ENCODE measurements around the gene SEPTIN1. TPM values are rescaled to one million over a fixed set of nuclear protein-coding genes. Genes with fewer than 3 reads are reported as not detected.

Gene SEPTIN1
- total and polyA plus RNA-seq, 2 of the 4 experiments (the other 2 are of a cell fraction): 0.24 TPM; not detected in 1

GRCh38 chr16:30361180-30361579 is 21.2 kb downstream of the SEPTIN1 start:
- H3K36me3 ChIP-seq (ENCODE audit: control insufficient read depth, insufficient read depth, low read length): peaks cover 49% of the 10 kb centered on the region
- in situ Hi-C loops (cut with MboI; ENCODE audit: low sequenced_read_pairs): no loop called here
- no peak overlapping the region for H2AK9ac ChIP-seq (replicated peaks; ENCODE audit: low read depth, low read length, poor library complexity)
- BruUV-seq (replicated peaks): no TSS peak
- no peak overlapping the region for H4K5ac ChIP-seq (ENCODE audit: low read depth, low read length)
- H3K79me1 ChIP-seq (ENCODE audit: low read depth in 1 of 2, low read length in 2 of 2): peaks cover 18 to 52% of the 10 kb centered on the region in 2 experiments
- H2BK20ac ChIP-seq (ENCODE audit: low read depth, low read length): no peak overlapping the region
- no peak overlapping the region for H2AK5ac ChIP-seq (ENCODE audit: low read depth, low read length)
- TF ChIP-seq MAFK (IDR thresholded peaks at IDR 0.05; ENCODE audit: low read depth, low read length) (no peak), RCOR1 (IDR thresholded peaks at IDR 0.05; ENCODE audit: insufficient replicate concordance, low read length) (no peak), CHD1 (IDR thresholded peaks at IDR 0.05; ENCODE audit: low read depth, low read length) (no peak), CEBPB (IDR thresholded peaks at IDR 0.05; ENCODE audit: low read depth, low read length) (no peak), RFX5 (IDR thresholded peaks at IDR 0.05; ENCODE audit: low read depth, low read length) (no peak), RAD21 (IDR thresholded peaks at IDR 0.05; ENCODE audit: low read length) (no peak), ELK1 (IDR thresholded peaks at IDR 0.05; ENCODE audit: borderline replicate concordance, low read depth, low read length) (no peak)
- TF ChIP-seq, protein P1, sequence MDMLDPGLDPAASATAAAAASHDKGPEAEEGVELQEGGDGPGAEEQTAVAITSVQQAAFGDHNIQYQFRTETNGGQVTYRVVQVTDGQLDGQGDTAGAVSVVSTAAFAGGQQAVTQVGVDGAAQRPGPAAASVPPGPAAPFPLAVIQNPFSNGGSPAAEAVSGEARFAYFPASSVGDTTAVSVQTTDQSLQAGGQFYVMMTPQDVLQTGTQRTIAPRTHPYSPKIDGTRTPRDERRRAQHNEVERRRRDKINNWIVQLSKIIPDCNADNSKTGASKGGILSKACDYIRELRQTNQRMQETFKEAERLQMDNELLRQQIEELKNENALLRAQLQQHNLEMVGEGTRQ (IDR thresholded peaks at IDR 0.05; ENCODE audit: low read depth, low read length): no peak
- H4K20me1 ChIP-seq (ENCODE audit: insufficient read depth, low read length): peaks cover 21% of the 10 kb centered on the region
- H3K14ac ChIP-seq (replicated peaks; ENCODE audit: low read depth, low read length): no peak overlapping the region
- peaks cover 5% of the 10 kb centered on the region; the same call in 1 of the 2 replicates for H3K9me1 ChIP-seq (ENCODE audit: insufficient read depth, low read length)
- H3K4ac ChIP-seq (ENCODE audit: low read depth, low read length): no peak overlapping the region
- H3K4me1 ChIP-seq (ENCODE audit: control insufficient read depth, insufficient read depth, low read length): peaks cover under 1% of the 10 kb centered on the region; the same call in 1 of the 2 replicates
- CTCF ChIA-PET: no interaction called here
- H2AFZ ChIP-seq (replicated peaks; ENCODE audit: low read length, poor library complexity): no peak overlapping the region
- no peak overlapping the region for H3K56ac ChIP-seq (ENCODE audit: extremely low read depth, insufficient read depth, low read length)
- no peak overlapping the region for H2BK15ac ChIP-seq (ENCODE audit: low read depth, low read length)
- H3K4me2 ChIP-seq (ENCODE audit: low read depth, low read length): no peak overlapping the region
- 100% methylated on average over 1 of the region's 7 CpGs; no CpG with 5 or more reads in 1 of the 2 experiments for WGBS, 2 experiments (ENCODE audit: extremely low coverage in 2 of 2, insufficient read length in 1 of 2)
- no peak overlapping the region for H3K18ac ChIP-seq (ENCODE audit: low read depth, low read length)
- no peak for DNase-seq
- POLR2A ChIA-PET (ENCODE audit: unreplicated experiment): no interaction called here
- no peak overlapping the region for H4K8ac ChIP-seq (ENCODE audit: low read depth in 2 of 2, low read length in 2 of 2)
- no peaks in the 10 kb centered on the region for H3K9me3 ChIP-seq (ENCODE audit: control insufficient read depth, insufficient read depth, low read length)
- ATAC-seq (ENCODE audit: low read depth): no peak
- intact Hi-C loops (cut with micrococcal nuclease): no loop called here
- H3K9ac ChIP-seq (ENCODE audit: low read depth, low read length): no peak overlapping the region
- no peak overlapping the region for H3K4me3 ChIP-seq (ENCODE audit: insufficient read depth, low read depth, low read length)
- H2BK120ac ChIP-seq (ENCODE audit: low read depth, low read length): no peak overlapping the region
- H4K91ac ChIP-seq (ENCODE audit: insufficient read depth, low read depth, low read length): no peak overlapping the region
- no peaks in the 10 kb centered on the region for H3K27me3 ChIP-seq (ENCODE audit: control insufficient read depth, insufficient read depth, low read length)
- no peak overlapping the region for H3K27ac ChIP-seq (ENCODE audit: insufficient read depth, low read length)
- H2BK5ac ChIP-seq (ENCODE audit: low read depth, low read length, poor library complexity, severe bottlenecking): no peak overlapping the region
- no peak overlapping the region for H3K23ac ChIP-seq (ENCODE audit: low read depth, low read length)
- dilution Hi-C loops (cut with HindIII; ENCODE audit: low sequenced_read_pairs, unreplicated experiment): no loop called here

Measured in IMR-90 (cell line).